HepG2 (cell line): Measurements from ENCODE around the gene RTP3. TPM values are rescaled to one million over a fixed set of nuclear protein-coding genes. Genes with fewer than 3 reads are reported as not detected.

Experiments used
- ATAC-seq: fragments of 200-7000 bp; cut with Tn5 transposase; 3 replicates; pipeline ENCODE4 v1.9.1; 2020; ENCODE audit warnings: mild to moderate bottlenecking, moderate library complexity
- BruUV-seq: library from RNA; stranded (reverse); fragments of 400-500 nt; replicated peaks from 2 replicates; lab custom pipeline; 2021; lab: Mats Ljungman, UMichigan
- CTCF ChIA-PET: fragments of 300-600 bp; formaldehyde crosslinking; extraction: SDS; loops from one replicate; lab custom pipeline; 2021; ENCODE audit warnings: low total read pairs, inconsistent platforms, low intra/inter-chr PET ratio; lab: Yijun Ruan, JAX
- POLR2A ChIA-PET: fragments of 350-600 bp; sonication (Branson Sonifier 250); formaldehyde crosslinking; loops from one replicate; lab custom pipeline; 2020; ENCODE audit warnings: antibody characterized with exemption, inconsistent platforms; lab: Yijun Ruan, JAX
- DNase-seq: peaks from one replicate; pipeline ENCODE4 v3.0.0-alpha.2; 2015; ENCODE audit warnings: low spot score
- FAIRE-seq: peaks from 3 replicates; lab custom pipeline; 2011; peaks lifted over from hg19 to GRCh38; lab: Jason Lieb, UNC
- H2AFZ ChIP-seq: one replicate; pipeline ENCODE4 v1.6.1; 2011; ENCODE audit warnings: low read length, inconsistent platforms
- H3K27ac ChIP-seq: fragments of 300-600 bp; 3 replicates; pipeline ENCODE4 v1.8.0; 2011; ENCODE audit warnings: mixed run types, mild to moderate bottlenecking, mixed read lengths, low read length, inconsistent platforms; ENCODE audit not compliant: insufficient read depth; ENCODE audit errors: extremely low read length
- H3K27me3 ChIP-seq, 2 experiments: fragments of 200-600 bp in 1 of 2; 2 replicates in 1 of 2; 3 replicates in 1 of 2; pipeline versions ENCODE4 v1.6.0 to v1.8.0; 2011; ENCODE audit warnings: low read length in 2 of 2, mild to moderate bottlenecking in 2 of 2, moderate library complexity in 2 of 2, inconsistent platforms in 1 of 2; ENCODE audit not compliant: insufficient read depth in 2 of 2, control insufficient read depth in 1 of 2
- H3K36me3 ChIP-seq, 2 experiments: fragments of 200-600 bp in 1 of 2; replicated peaks in 1 of 2; 2 replicates in 1 of 2; 3 replicates in 1 of 2; pipeline versions ENCODE4 v1.5.1 to v1.8.0; 2011; ENCODE audit warnings: low read length in 2 of 2, inconsistent platforms in 1 of 2; ENCODE audit not compliant: insufficient read depth in 2 of 2, control insufficient read depth in 1 of 2
- H3K4me1 ChIP-seq: 2 replicates; pipeline ENCODE4 v1.5.1; 2012; ENCODE audit warnings: low read length, inconsistent platforms; ENCODE audit not compliant: insufficient read depth
- H3K4me2 ChIP-seq: 2 replicates; pipeline ENCODE4 v1.6.0; 2011; ENCODE audit warnings: low read depth, low read length, inconsistent platforms
- H3K4me3 ChIP-seq, 3 experiments: fragments of 200-600 bp in 1 of 3; sonication (generic), shearing (Covaris generic) in 1 of 3; replicated peaks in 1 of 3; 2 replicates each; pipeline ENCODE4 v1.5.1; 2011 to 2016; ENCODE audit warnings: low read length in 3 of 3, inconsistent platforms in 2 of 3, low read depth in 2 of 3, mild to moderate bottlenecking in 2 of 3, control low read depth in 1 of 3, mixed read lengths in 1 of 3; ENCODE audit not compliant: insufficient read depth in 1 of 3
- H3K79me2 ChIP-seq: one replicate; pipeline ENCODE4 v1.6.1; 2011; ENCODE audit warnings: low read length, inconsistent platforms; ENCODE audit not compliant: insufficient read depth
- H3K9ac ChIP-seq: 2 replicates; pipeline ENCODE4 v1.6.0; 2011; ENCODE audit warnings: mild to moderate bottlenecking, low read depth, low read length, inconsistent platforms; ENCODE audit not compliant: insufficient read depth
- H3K9me3 ChIP-seq: 2 replicates; pipeline ENCODE4 v1.5.1; 2012; ENCODE audit warnings: mild to moderate bottlenecking, low read length
- H4K20me1 ChIP-seq: 2 replicates; pipeline ENCODE4 v1.6.0; 2011; ENCODE audit warnings: inconsistent platforms, mild to moderate bottlenecking, low read length, moderate library complexity; ENCODE audit not compliant: insufficient read depth
- ARID3A ChIP-seq: IDR thresholded peaks from 2 replicates; pipeline ENCODE4 v1.6.1; 2012; ENCODE audit warnings: low read depth, low read length, improper control_type of control experiment
- ATF7-NPFF ChIP-seq: sonication (generic); formaldehyde crosslinking; IDR thresholded peaks from 2 replicates; pipeline ENCODE4 v1.8.1; 2023; ENCODE audit warnings: mild to moderate bottlenecking, low read depth, missing genetic modification reagents, moderate library complexity
- GPBP1L1 ChIP-seq: sonication (generic); formaldehyde crosslinking; IDR thresholded peaks from 2 replicates; pipeline ENCODE4 v1.5.0; 2020; ENCODE audit warnings: mild to moderate bottlenecking, missing genetic modification reagents
- MED8 ChIP-seq: sonication (generic); formaldehyde crosslinking; IDR thresholded peaks from 2 replicates; pipeline ENCODE4 v1.8.1; 2023; ENCODE audit warnings: mild to moderate bottlenecking, missing genetic modification reagents; ENCODE audit not compliant: insufficient replicate concordance
- PCBP1 ChIP-seq: fragments of 200-400 bp; formaldehyde crosslinking; IDR thresholded peaks from 2 replicates; pipeline ENCODE4 v1.6.1; 2017; ENCODE audit warnings: mild to moderate bottlenecking, low read depth, low read length, borderline replicate concordance
- PHB2 ChIP-seq: fragments of 450-650 bp; IDR thresholded peaks from 2 replicates; pipeline ENCODE4 v1.6.1; 2018; ENCODE audit not compliant: partially characterized antibody
- REXO4 ChIP-seq: sonication (generic); formaldehyde crosslinking; IDR thresholded peaks from 2 replicates; pipeline ENCODE4 v1.8.0; 2022; ENCODE audit warnings: missing genetic modification reagents, mild to moderate bottlenecking, borderline replicate concordance
- SIN3A ChIP-seq: IDR thresholded peaks from 2 replicates; pipeline ENCODE4 v1.6.1; 2011; ENCODE audit warnings: low read depth, mild to moderate bottlenecking, control low read depth, low read length, borderline replicate concordance
- SMAD3 ChIP-seq: sonication (generic); formaldehyde crosslinking; IDR thresholded peaks from 2 replicates; pipeline ENCODE4 v1.4.0; 2020; ENCODE audit warnings: missing genetic modification reagents
- ZNF510 ChIP-seq: sonication (generic); formaldehyde crosslinking; IDR thresholded peaks from 2 replicates; pipeline ENCODE4 v1.4.0; 2020; ENCODE audit warnings: low read depth, mild to moderate bottlenecking, missing genetic modification reagents
- ZNF703 ChIP-seq: sonication (generic); formaldehyde crosslinking; IDR thresholded peaks from 2 replicates; pipeline ENCODE4 v1.5.1; 2020; ENCODE audit warnings: missing genetic modification reagents, mild to moderate bottlenecking, moderate library complexity, borderline replicate concordance
- WGBS: methylation state at CpG from one replicate; pipeline ENCODE4 v1.1.6; 2017; ENCODE audit warnings: low lambda C conversion rate; 5-methylcytosine and 5-hydroxymethylcytosine counted together
- in situ Hi-C: cut with HindIII; loops from 2 replicates; pipeline ENCODE4 v1.10.0; 2017; ENCODE audit warnings: low pct_unique_long_range_greater_than_20kb; ENCODE audit not compliant: extremely low pct_ligation_motif_present
- intact Hi-C: fragments of 100-400 bp; cut with micrococcal nuclease; formaldehyde crosslinking; loops from one replicate; pipeline ENCODE4 v1.10.0; 2022; ENCODE audit not compliant: unreplicated experiment
- polyA plus RNA-seq, 8 experiments: library from polyadenylated mRNA; depleted of rRNA in 3 of 8; stranded (reverse) in 7 of 8; unstranded in 1 of 8; fragments of >200 nt; fragmentation: Illumina TruSeq in 4 of 8; extraction: Trizol in 4 of 8; gene quantifications; 2 replicates each; pipeline versions ENCODE4 v1.2.1 to v1.2.3, GENCODE V29; 2011 to 2016; ENCODE audit warnings: low read depth in 4 of 8, missing spikeins in 1 of 8, mixed read lengths in 1 of 8; ENCODE audit not compliant: insufficient read depth in 1 of 8
- total RNA-seq, 5 experiments: library from RNA; depleted of rRNA; stranded (reverse); fragments of >200 nt; fragmentation: Illumina TruSeq; extraction: Trizol; gene quantifications; 2 replicates each; pipeline ENCODE4 v1.2.3, GENCODE V29; 2016; ENCODE audit warnings: low read depth in 1 of 5

Gene RTP3
- total and polyA plus RNA-seq, 2 of the 13 experiments (the other 11 are each of a cell fraction or from before 2014, with no cell fraction given) = 0.09 TPM; not detected in 1

DNA sequence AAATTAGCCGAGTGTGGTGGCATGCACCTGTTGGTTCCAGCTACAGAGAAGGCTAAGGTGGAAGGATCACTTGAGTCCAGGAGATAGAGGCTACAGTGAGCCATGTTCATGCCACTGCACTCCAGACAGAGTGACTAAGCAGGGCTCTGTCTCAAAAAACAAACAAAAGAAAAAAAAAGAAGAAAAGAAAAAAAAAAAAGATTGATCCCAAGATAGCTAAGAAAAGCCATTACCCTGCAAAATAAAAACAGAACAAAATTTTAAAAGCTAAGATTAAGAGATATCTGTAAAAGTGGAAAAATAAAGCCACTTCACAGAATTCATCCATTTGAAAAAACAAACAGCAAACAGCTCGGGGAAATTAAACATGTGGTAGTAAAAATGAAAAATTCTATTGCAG lies 44.6 kb downstream of the RTP3 start:
- POLR2A ChIA-PET = interaction anchor here (1.2 kb wide), 1 partner anchor 16 kb away, joined by 5 read pairs; no protein-coding TSS in a partner anchor
- Histone ChIP-seq H3K27ac (no peak overlapping the region), H3K9me3 (no peaks in the 10 kb centered on the region), H3K9ac (no peak overlapping the region), H4K20me1 (no peaks in the 10 kb centered on the region), H3K4me2 (no peak overlapping the region), H3K36me3 (no peaks in the 10 kb centered on the region), H3K79me2 (no peaks in the 10 kb centered on the region), H2AFZ (no peak overlapping the region), H3K27me3 (no peaks in the 10 kb centered on the region), H3K4me1 (no peaks in the 10 kb centered on the region), H3K4me3 (no peak overlapping the region)
- no peak for TF ChIP-seq ZNF510 (CRISPR knock-in tag)
- TF ChIP-seq REXO4 (CRISPR knock-in tag) = no peak
- TF ChIP-seq PHB2 = no peak
- TF ChIP-seq SMAD3 (CRISPR knock-in tag) = no peak
- no peak for TF ChIP-seq GPBP1L1 (CRISPR knock-in tag)
- no peak for TF ChIP-seq ARID3A
- no peak for TF ChIP-seq SIN3A
- no peak for TF ChIP-seq MED8 (CRISPR knock-in tag)
- TF ChIP-seq ZNF703 (CRISPR knock-in tag) = no peak
- TF ChIP-seq PCBP1 = no peak
- no peak for TF ChIP-seq ATF7-NPFF
- 49% methylated on average over 2 of the region's 2 CpGs for WGBS
- DNase-seq (no peak), ATAC-seq (no peak), FAIRE-seq (no peak)
- intact Hi-C loops = no loop called here
- CTCF ChIA-PET = no interaction called here
- BruUV-seq = no TSS peak
- in situ Hi-C loops = no loop called here
